Activated T-cell treated with anti-CD3 and anti-CD28 coated beads, Interleukin-2, amount 50 U/mL, for 1 hour (primary cell): Measurements from ENCODE around the gene GRPEL1.

Experiments used
- DNase-seq: peaks from one replicate; pipeline ENCODE4 v3.0.0-alpha.2; 2020

The GRPEL1 gene

GRCh38 chr4:7067452-7068278, at the start of gene GRPEL1:
Gene GRPEL1, minus strand, starts transcription at chr4:7068064. Its CDS starts 32 bp downstream, at chr4:7068032.
- no peak for DNase-seq

GRCh38 chr4:7116705-7117104, 48.8 kb upstream of the GRPEL1 start:
- no peak for DNase-seq

DNA sequence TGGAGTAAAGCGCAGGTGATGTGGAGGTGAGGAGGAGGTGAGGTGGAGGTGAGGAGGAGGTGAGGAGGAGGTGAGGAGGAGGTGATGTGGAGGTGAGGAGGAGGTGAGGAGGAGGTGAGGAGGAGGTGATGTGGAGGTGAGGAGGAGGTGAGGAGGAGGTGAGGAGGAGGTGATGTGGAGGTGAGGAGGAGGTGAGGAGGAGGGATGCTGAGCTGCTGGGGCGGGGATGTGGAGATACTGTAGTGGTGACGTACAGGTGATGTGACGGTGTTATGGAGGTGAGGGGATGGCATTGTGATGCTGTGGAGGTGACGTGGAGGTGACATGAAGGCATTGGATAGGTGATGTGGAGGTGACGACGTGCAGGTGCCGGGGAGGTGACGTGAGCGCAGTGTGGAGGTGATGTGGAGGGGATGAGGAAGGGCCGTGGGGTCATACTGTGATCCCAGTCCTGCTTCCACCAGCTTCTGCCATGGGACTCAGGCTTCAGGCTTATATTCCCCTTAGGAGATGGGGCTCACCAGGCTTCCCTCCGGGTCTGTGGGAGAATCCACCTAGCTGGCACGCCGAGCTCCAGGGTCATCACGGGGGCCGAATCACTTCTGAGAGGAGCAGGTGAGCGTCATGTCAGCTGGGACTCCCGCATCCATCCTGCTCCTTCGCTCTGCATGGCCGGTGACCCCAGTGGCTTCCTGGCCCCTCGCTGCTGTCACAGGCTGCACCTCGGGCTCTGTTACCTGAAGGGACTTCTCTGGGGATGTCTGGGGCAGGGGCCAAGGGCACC, 47.9 kb upstream of the GRPEL1 start:
- DNase-seq: no peak

DNA sequence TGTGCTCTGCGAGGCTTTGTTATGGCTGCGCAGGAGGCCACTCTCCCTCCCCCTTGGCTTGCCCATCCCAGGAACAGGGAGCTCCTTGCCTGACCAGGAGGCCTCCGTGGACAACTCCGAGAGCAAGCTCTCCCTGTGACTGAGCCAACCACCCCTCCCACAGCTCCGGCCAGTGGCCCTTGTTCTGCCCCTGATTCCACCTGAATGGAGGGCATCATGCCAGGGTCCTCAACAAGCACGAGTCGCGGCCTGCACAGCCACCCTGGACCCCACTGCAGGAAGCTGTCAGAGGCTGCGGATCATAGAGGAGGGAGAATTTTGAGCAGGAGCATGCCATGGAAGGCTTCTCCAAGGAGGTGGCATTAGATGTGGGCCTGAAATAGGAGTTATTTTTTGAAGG, 44.8 kb upstream of the GRPEL1 start:
- no peak for DNase-seq

- no peak for DNase-seq
These were observed 43.6 kb upstream of the GRPEL1 start for GRCh38 chr4:7111441-7111840.

DNA sequence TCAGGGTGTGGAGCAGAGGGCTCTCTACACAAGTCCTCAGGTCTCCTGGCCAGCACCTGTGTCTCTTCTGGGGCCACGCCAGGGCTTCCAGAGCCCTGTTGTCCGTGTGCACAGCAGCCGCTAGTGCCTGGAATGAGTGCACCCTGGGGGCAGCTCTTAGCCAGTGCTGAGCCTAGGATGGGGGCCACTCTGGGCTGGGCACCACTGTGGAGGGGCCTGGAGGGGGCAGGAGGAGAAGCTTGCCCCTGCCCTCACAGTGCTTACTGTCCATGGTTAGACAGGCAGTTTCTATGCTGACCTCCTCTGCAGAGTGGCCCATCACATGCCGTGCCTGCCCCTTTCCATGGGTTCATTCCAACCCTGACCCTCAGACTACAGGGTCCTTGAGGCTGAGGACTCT, 42.7 kb upstream of the GRPEL1 start:
- DNase-seq: no peak

DNA sequence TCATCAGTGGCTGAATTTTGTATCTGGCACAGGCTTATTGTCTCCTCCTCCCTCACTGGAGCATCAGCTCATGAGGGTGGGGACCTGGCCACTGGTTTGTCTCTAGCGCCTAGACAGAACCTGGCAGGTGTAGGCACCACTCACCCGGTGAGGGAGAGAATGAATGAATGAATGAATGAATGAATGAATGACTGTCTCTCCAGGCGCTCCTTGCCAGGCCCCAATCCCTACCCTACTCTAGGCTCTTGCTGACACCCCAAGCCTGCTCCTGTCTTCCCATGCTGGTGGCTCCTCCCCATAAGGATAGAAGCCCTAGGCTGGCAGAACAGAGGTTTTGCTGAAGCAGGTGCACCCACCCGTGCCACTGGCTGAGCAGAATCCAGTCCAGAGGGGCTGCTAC, 41.3 kb upstream of the GRPEL1 start:
- no peak for DNase-seq

DNA sequence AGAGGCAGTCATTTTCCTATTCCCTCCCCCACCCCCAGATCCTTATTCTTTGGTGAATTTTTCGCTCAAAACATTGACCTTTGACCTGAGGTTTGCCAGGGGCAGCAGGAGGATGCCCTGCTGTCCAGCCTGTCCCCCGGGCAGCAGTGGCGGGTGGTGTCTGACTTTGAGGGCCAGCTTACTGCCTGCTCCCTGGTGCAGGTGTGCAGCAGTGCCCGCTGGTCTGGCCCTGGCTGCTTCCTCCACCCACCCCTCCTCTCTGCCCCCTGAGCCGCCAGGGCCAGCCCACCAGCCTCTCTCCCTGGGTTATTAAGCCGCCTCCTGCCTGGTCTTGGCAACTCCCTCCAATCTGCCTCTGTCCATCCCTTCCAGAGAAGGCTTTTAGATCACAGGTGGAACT, 40.8 kb upstream of the GRPEL1 start:
- DNase-seq: no peak

GRCh38 chr4:7108046-7108625, 40.3 kb upstream of the GRPEL1 start:
- DNase-seq: no peak

- DNase-seq: no peak
These were observed 39.5 kb upstream of the GRPEL1 start for GRCh38 chr4:7107166-7107905.

GRCh38 chr4:7105276-7105675, 37.4 kb upstream of the GRPEL1 start:
- DNase-seq: no peak

DNA sequence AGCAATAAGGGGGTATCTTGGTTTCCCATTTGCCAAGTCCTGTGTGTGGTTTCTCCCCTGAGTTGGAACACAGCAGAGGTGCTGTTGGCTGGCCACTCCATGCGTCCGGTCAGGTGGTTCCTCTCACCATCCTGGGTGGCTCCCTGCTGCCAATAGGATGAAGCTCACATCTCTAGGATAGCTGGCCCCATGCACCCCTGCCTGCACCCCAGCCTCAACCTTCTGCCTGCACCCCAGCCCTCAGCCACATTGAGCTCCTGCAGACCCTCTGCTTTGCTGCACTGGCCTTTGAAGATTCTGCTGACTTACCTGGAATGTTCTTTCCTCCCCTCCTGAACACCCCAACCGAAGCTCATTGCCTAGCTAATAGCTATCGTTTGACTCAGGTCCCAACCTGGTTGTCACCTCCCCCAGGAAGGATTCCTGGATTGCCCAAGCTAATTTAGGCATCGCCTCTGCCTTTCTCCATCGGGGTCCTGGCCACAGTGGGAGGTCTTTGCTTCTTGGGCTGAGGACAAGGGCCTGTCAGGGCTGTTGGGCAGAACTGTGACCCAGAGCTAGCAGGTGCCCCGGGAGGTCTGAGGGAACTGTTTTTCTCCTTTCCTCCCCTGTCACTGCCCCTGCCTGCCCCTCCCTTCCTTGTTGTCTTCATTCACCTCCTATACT, 36.6 kb upstream of the GRPEL1 start:
- DNase-seq: no peak

DNA sequence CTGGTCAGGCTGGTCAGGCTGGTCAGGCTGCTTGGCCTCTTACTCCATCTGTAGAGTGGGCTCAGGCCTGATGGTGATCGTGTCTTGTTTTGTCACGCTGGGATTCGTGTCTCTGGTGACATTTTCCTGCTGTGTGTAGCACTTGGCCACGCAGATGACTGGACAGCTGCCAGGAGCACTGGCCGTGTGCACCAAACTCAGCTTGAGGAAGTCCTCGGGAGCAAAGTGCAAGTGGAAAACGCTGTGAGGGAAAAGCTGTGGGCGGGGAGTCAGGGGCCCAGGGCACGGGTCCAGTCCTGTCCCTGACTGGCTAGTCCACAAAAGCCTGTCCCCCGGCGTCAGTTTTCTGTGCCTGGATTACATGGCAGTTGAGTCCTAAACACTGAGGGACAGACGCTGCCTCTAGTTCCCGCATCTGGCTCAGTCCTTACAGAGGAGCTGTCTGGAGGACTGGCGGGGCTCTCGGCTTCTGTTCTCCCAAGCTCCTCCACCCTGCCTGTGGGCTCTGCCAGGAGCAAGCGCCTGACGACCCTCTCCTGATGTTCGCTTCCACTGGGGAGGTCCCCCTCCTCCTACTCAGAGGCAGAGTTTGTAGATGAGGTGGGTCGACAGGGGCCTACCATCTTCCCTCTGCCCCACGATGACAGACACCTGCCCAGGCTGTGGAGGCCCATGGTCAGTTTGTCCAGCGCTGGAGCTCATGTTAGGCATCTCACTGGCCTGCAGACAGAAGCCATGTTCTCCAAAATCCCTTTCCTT, 35.9 kb upstream of the GRPEL1 start:
- DNase-seq: peak; percentile 24

GRCh38 chr4:7103031-7103606, 35.3 kb upstream of the GRPEL1 start:
- DNase-seq: peak; percentile 82

- DNase-seq: peak; percentile 30
These were observed 34.6 kb upstream of the GRPEL1 start for GRCh38 chr4:7102516-7102909.

GRCh38 chr4:7101692-7102515, 34.0 kb upstream of the GRPEL1 start:
- DNase-seq: peak; percentile 59

DNA sequence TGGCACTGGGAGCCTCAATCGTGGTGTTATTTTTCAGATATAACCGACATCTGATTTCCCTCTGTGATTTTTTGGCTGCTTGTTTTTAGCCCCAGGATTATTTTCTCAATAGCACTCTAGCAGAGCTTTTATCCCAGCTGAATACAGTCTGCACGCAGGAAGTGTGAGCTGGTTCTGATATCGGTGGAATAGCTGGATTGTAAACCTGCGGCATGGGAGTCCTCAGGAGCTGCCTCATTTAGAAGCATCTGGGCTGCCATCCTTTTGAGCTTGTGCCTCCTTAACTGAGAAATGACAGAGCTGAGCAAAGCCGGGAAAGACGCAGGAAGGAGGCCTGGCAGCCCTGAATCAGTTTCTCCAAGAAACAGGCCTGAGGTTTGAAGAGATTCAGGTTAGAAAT, 28.4 kb upstream of the GRPEL1 start:
- no peak for DNase-seq

GRCh38 chr4:7095611-7096155, 27.8 kb upstream of the GRPEL1 start:
- no peak for DNase-seq

DNA sequence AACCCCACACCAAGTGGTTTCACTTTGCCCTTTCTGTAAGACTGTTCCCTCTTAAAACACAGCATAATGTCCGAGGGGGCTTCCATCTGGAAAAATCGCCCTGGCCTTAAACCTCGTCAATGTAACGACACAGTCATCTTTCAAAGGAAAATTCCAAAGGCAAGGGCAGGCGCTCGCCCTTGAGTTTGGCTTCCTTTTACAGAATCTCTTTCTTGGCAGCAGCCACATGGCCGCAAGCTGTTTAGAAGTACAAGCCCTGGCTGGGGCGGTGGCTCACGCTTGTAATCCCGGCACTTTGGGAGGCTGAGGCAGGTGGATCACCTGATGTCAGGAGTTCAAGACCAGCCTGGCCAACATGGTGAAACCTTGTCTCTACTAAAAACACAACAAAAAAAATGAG, 27.1 kb upstream of the GRPEL1 start:
- DNase-seq: no peak

DNA sequence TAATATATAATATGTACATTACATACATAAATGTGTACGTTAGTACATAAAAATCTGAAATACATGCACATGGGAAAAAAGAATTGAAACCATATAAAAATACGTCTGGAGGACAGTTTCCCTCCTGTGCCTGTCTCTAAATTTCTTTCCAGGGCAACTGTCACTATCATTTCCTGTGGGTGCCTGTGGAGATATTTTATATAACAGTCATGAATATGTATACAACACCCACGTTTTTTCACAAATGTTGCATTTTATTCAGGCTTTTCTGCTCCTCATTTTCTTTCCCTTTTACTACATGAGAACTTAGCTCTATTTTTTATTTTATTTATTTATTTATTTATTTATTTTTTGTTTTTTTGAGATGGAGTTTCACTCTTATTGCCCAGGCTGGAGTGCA, 24.2 kb upstream of the GRPEL1 start:
- DNase-seq: no peak
